ENCODE data around the gene MISP.

The MISP gene

DNA sequence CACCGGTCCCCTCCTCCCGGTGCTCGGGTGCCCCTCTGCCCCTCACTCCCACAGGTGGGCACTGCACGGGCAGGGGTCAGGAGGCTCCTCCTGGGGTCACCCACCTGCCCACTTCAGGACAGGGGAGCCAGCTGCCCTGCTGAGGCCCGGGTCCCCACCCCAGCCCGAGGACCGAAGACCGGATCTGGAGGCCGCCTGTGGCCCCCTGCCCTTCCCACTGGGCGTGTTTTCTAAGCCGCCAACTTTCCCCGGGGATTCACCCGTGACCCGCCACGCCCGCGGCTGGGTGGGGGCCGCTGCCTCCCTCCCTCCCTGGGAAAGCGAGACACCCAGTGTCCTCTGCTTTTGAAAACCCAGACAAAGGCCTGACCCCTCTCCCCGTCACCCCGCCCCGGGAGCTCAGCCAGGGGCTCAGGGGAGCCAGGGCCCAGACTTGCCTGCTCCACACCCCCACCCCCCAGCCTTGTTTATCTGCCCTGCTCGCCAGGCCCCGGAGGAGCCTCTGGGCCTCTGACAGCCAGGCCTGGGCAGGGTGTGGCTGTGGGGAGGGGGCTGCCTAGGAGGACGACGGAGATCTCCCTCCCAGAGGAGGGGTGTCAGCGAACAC, 40.8 kb upstream of the MISP start:
- Histone ChIP-seq H3K27ac (peak overlapping the region; percentile 47 to 85 (median 79)), H3K4me1 (peaks cover 21 to 45% (median 35%) of the 10 kb centered on the region in 10 experiments), H3K9ac (peak overlapping the region; percentile 81 to 92 (median 87)), H3K9me3 (replicated peaks in 1 of 11) (peaks cover 4 to 6% (median 6%) of the 10 kb centered on the region in 11 experiments; a peak in 21 of 22 replicates), H4K20me1 (peaks cover 0 to 24% (median 5%) of the 10 kb centered on the region in 11 experiments; a peak in 11 of 22 replicates), H3K4me3 (peak overlapping the region; percentile 82 to 94 (median 89)), H3K4me2 (peak overlapping the region; percentile 98 to 100 (median 100)), H3K27me3 (peaks cover 0 to 3% (median 0%) of the 10 kb centered on the region in 11 experiments; a peak in 1 of 22 replicates), H3K36me3 (peaks cover 5 to 24% (median 6%) of the 10 kb centered on the region in 11 experiments; a peak in 20 of 22 replicates)
- TF ChIP-seq Cebpa-rat (IDR thresholded peaks at IDR 0.05) = no peak

DNA sequence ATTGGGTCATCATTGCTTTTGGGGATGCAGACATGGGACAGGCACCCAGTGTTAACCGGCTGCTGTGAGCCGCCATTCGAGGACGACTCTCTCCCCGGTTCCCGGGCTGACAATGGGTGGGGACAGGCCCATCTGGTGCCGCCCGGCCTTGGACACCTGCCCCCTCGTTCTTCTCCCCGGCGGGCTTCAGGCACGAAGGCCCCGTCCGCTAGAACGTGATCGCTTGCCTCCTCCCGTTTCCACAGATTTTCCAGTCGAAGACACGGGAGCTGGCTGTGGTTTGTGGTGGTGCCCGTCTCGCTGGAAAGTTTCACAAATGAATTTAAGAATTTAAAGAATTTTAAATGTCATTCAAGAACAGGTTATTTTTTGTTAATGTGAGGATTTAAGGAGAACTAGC, 40.1 kb upstream of the MISP start:
- Histone ChIP-seq H3K9me3 (replicated peaks in 1 of 11) (peaks cover 11 to 13% (median 12%) of the 10 kb centered on the region in 11 experiments; a peak in 21 of 22 replicates), H3K4me1 (peaks cover 21 to 43% (median 37%) of the 10 kb centered on the region in 10 experiments), H3K27ac (peak overlapping the region in 10 of 11 experiments; percentile 37 to 83 (median 52); a peak in 17 of 22 replicates), H3K9ac (peak overlapping the region; percentile 66 to 92 (median 87); a peak in 21 of 22 replicates), H3K4me3 (peak overlapping the region; percentile 82 to 94 (median 89)), H3K36me3 (peaks cover 12 to 31% (median 13%) of the 10 kb centered on the region in 11 experiments), H3K4me2 (peak overlapping the region; percentile 98 to 100 (median 100)), H4K20me1 (peaks cover 0 to 31% (median 6%) of the 10 kb centered on the region in 11 experiments; a peak in 12 of 22 replicates), H3K27me3 (peaks cover 0 to 3% (median 0%) of the 10 kb centered on the region in 11 experiments; a peak in 1 of 22 replicates)
- no peak for TF ChIP-seq Cebpa-rat (IDR thresholded peaks at IDR 0.05)

DNA sequence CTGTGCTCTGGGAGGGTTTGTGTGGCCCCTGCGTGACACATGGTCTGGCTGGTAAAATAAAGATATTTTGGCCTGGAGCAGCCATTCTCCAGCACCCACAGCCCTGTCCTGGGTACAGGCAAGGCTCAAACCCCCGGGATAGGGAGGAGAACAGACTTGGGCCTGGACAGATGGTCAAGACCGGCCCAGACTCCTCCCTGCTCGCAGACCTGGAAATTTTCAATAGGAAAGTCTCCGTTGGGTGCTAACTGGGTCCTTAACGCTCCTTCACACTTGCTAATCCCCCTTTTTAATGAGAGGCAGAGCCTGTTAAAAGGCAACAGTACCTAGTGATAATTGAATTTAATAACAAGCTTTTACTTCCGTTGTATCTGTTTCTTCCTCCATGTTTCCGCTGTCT, 39.7 kb upstream of the MISP start:
- H4K20me1 ChIP-seq = peaks cover 0 to 35% (median 11%) of the 10 kb centered on the region in 11 experiments; a peak in 12 of 22 replicates
- peak overlapping the region; percentile 98 to 100 (median 100) for H3K4me2 ChIP-seq
- H3K27ac ChIP-seq = peak overlapping the region in 9 of 11 experiments; percentile 37 to 83 (median 53); a peak in 17 of 22 replicates
- TF ChIP-seq Cebpa-rat (IDR thresholded peaks at IDR 0.05) = no peak
- H3K9ac ChIP-seq = peak overlapping the region; percentile 66 to 92 (median 87); a peak in 20 of 22 replicates
- peaks cover 21 to 48% (median 41%) of the 10 kb centered on the region in 10 experiments for H3K4me1 ChIP-seq
- H3K9me3 ChIP-seq (replicated peaks in 1 of 11) = peaks cover 11 to 14% (median 13%) of the 10 kb centered on the region in 11 experiments; a peak in 21 of 22 replicates
- H3K36me3 ChIP-seq = peaks cover 12 to 32% (median 14%) of the 10 kb centered on the region in 11 experiments
- peaks cover 0 to 3% (median 0%) of the 10 kb centered on the region in 11 experiments; a peak in 1 of 22 replicates for H3K27me3 ChIP-seq
- peak overlapping the region; percentile 82 to 94 (median 89); a peak in 19 of 20 replicates for H3K4me3 ChIP-seq

DNA sequence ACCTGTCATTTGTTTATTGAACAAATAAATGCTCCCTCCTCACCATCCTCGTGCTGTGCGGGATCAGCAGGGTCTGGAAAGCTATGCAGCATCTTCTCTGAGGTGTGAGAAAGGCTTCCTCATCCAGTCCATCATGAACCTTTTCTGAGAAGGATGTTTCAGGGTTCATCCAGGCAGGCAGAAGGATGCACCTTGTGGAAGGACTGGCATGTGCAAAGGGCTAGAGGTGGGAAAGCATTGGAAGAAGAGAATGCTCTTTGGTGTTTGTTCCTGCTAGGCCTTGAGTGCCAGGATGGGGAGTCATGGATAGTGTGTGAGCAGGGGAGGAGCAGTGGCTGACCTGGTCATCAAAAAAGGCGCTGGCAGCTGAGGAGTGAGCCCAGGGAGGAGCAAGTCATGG, 35.6 kb upstream of the MISP start:
- Histone ChIP-seq H3K9ac (0 out of 22 replicates have a peak overlapping the region, but pooled peaks of 1 of the 11 experiments have one; percentile 14), H3K27me3 (peaks cover 0 to 6% (median 0%) of the 10 kb centered on the region in 11 experiments; a peak in 1 of 22 replicates), H3K27ac (peak overlapping the region in 1 of 11 experiments; percentile 17; a peak in 2 of 22 replicates), H3K9me3 (replicated peaks in 1 of 11) (peaks cover 11 to 14% (median 13%) of the 10 kb centered on the region in 11 experiments; a peak in 21 of 22 replicates), H4K20me1 (peaks cover 8 to 64% (median 19%) of the 10 kb centered on the region in 11 experiments; a peak in 17 of 22 replicates), H3K36me3 (peaks cover 12 to 32% (median 14%) of the 10 kb centered on the region in 11 experiments), H3K4me2 (peak overlapping the region in 5 of 11 experiments; percentile 11 to 56 (median 27); a peak in 2 of 22 replicates), H3K4me1 (peaks cover 34 to 71% (median 60%) of the 10 kb centered on the region in 10 experiments), H3K4me3 (no peak overlapping the region)
- no peak for TF ChIP-seq Cebpa-rat (IDR thresholded peaks at IDR 0.05)

DNA sequence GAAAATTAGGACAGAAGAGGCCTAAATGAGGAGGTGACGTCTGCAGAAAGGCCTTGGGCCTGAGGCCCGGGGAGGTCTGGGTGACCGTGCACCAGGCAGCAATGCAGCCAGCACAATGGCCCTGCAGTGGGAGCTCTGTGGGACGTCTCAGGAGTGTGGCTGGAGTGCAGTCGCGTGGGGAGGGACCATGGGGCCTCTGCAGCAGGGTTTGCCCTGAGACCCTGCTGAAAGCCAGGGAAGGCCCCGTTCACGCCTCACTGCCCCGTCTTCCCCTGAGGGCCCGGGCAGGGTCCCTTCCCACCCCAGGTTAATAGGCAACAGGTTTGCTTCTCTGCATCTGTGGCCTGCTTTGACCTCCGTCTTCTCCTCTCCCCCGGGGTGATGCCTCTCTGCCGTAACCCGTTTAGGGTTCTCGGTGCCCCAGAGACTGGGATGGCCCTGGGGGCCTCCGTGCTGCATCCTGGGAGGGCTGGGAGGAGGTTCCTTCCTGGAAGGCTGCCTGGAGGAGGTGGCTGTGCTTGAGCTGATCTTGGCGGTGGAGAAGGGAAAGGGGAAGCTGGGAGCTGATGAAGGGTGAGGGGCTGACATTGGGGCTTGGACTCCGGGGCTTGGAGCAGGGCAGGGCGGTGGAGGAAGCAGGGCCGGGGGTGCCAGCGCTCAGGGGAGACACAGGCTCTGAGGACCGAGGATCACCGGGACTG, 32.5 kb upstream of the MISP start:
- Histone ChIP-seq H4K20me1 (peaks cover 0 to 85% (median 19%) of the 10 kb centered on the region in 11 experiments; a peak in 17 of 22 replicates), H3K36me3 (peaks cover 12 to 25% (median 14%) of the 10 kb centered on the region in 11 experiments), H3K9ac (peak overlapping the region; percentile 8 to 61 (median 46); a peak in 15 of 22 replicates), H3K9me3 (replicated peaks in 1 of 11) (peaks cover 11 to 14% (median 13%) of the 10 kb centered on the region in 11 experiments; a peak in 21 of 22 replicates), H3K4me2 (peak overlapping the region; percentile 68 to 93 (median 83)), H3K4me3 (peak overlapping the region in 2 of 10 experiments; percentile 2 to 43; a peak in 2 of 20 replicates), H3K27ac (peak overlapping the region in 9 of 11 experiments; percentile 17 to 68 (median 57); a peak in 16 of 22 replicates), H3K4me1 (peaks cover 43 to 75% (median 70%) of the 10 kb centered on the region in 10 experiments), H3K27me3 (peaks cover 0 to 17% (median 0%) of the 10 kb centered on the region in 11 experiments; a peak in 3 of 22 replicates)
- TF ChIP-seq Cebpa-rat (IDR thresholded peaks at IDR 0.05) = no peak

DNA sequence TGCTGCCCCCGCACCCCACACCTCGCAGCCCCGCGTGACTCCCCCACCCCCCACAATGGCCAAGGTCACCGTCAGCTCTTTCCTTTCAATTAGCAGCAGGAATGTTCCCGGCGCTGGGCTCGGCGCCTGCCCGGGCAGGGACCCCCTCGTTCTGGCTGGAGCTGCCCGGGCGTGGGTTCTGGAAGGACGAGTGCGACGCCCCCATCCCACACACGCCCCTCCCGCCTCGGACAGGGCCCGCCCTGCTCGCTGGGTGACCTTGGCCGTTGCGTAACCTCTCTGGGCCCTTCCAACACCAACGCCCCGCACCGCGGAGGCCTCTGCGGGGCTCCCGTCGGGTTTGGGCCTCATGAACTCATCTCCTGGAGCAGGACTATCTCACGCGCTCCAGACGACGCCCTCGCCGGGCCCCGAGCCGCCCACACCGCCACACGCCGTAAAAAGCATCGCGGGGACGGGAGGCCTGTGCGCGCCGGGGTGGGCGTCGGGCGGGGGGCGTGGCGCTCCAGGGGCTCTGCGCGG, 31.9 kb upstream of the MISP start:
- Histone ChIP-seq H3K36me3 (peaks cover 12 to 18% (median 14%) of the 10 kb centered on the region in 11 experiments), H3K4me2 (peak overlapping the region; percentile 68 to 93 (median 83)), H3K27ac (peak overlapping the region in 9 of 11 experiments; percentile 27 to 68 (median 57); a peak in 18 of 22 replicates), H3K9me3 (replicated peaks in 1 of 11) (peaks cover 11 to 14% (median 13%) of the 10 kb centered on the region in 11 experiments; a peak in 21 of 22 replicates), H3K4me3 (peak overlapping the region in 5 of 10 experiments; percentile 7 to 43 (median 30); a peak in 5 of 20 replicates), H3K4me1 (peaks cover 44 to 81% (median 76%) of the 10 kb centered on the region in 10 experiments), H3K27me3 (peaks cover 0 to 23% (median 0%) of the 10 kb centered on the region in 11 experiments; a peak in 3 of 22 replicates), H4K20me1 (peaks cover 0 to 85% (median 19%) of the 10 kb centered on the region in 11 experiments; a peak in 17 of 22 replicates), H3K9ac (peak overlapping the region in 10 of 11 experiments; percentile 9 to 61 (median 46); a peak in 16 of 22 replicates)
- TF ChIP-seq Cebpa-rat (IDR thresholded peaks at IDR 0.05) = peak in 2 of 11 experiments; percentile 30 to 46; a peak in 1 of 22 replicates

DNA sequence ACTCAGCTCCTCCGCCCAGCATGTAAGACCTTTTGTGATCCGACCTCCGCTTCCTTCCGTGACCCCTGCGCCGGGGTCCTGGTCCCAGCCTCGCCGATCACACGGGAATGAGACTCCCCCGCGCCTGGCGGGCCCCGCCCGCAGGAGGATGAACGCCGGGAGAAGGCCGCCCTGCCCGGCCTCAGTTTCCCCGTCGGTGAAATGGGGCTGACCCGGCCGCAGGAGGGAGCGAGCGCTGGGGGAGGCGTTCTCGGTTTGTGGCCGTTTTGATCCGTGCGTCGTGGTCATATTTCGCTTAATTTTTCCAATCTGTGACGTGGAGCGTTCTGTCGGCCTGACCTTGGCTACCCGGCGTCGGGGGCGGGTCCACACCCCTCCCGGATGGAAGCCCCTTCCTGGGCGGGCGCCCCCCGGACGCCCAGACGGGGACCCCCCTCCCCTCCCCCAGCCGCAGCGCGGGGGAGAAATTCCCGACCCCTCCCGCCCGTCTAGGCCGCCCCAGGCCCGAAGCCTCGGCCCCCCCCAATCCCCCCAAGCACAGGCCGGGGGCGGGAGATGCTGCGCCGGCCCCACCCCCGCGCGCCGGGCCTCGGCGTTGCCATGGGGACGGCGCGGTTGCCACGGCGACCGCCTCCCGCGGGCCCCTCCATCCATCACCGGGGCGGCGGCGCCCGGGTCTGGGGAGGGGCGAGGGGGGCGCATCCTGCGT, 31.1 kb upstream of the MISP start:
- Histone ChIP-seq H3K9ac (peak overlapping the region in 9 of 11 experiments; percentile 9 to 61 (median 51); a peak in 15 of 22 replicates), H3K27me3 (peaks cover 0 to 24% (median 0%) of the 10 kb centered on the region in 11 experiments; a peak in 3 of 22 replicates), H4K20me1 (peaks cover 0 to 88% (median 19%) of the 10 kb centered on the region in 11 experiments; a peak in 17 of 22 replicates), H3K4me2 (peak overlapping the region; percentile 68 to 93 (median 83)), H3K4me3 (peak overlapping the region in 5 of 10 experiments; percentile 7 to 43 (median 30); a peak in 7 of 20 replicates), H3K36me3 (peaks cover 9 to 11% (median 10%) of the 10 kb centered on the region in 11 experiments), H3K4me1 (peaks cover 44 to 89% (median 84%) of the 10 kb centered on the region in 10 experiments), H3K27ac (peak overlapping the region in 9 of 11 experiments; percentile 27 to 68 (median 57); a peak in 16 of 22 replicates), H3K9me3 (replicated peaks in 1 of 11) (peaks cover 9 to 11% (median 10%) of the 10 kb centered on the region in 11 experiments; a peak in 21 of 22 replicates)
- no peak for TF ChIP-seq Cebpa-rat (IDR thresholded peaks at IDR 0.05)
